SW 1271 (cell line): Measurements from ENCODE around the gene P2RX7.
"Not testable (repeated sequence)": the region's sequence is repeated elsewhere in the genome, so short reads cannot be mapped to it uniquely, and the experiment has no call there.

Experiments used
- DNase-seq, 2 experiments: peaks; one replicate each; lab custom pipeline; 2025; lab: John Stamatoyannopoulos, UW

P2RX7 gene

GRCh38 chr12:121135320-121135719 lies 2.6 kb downstream of the P2RX7 start:
- DNase-seq, result no peak

DNA sequence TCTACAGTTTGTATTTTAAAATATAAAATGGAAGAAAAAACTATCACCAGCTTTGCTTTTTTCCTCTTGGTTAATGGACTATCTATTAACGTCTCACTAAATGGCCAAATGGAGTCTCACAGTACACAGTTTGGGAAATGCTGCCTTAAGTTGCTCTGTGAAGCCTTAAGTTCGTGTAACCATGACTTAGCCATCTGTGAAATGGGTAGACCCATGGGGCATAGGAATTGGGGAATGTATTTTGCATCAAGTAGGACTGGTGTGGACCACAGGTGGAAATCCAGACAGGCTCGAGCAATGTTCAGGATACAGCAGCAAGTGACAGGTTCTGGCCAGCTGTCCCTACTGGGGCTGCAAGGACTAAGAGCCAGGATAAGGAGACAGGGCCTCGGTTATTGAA lies 4.8 kb downstream of the P2RX7 start:
- DNase-seq, result no peak

DNA sequence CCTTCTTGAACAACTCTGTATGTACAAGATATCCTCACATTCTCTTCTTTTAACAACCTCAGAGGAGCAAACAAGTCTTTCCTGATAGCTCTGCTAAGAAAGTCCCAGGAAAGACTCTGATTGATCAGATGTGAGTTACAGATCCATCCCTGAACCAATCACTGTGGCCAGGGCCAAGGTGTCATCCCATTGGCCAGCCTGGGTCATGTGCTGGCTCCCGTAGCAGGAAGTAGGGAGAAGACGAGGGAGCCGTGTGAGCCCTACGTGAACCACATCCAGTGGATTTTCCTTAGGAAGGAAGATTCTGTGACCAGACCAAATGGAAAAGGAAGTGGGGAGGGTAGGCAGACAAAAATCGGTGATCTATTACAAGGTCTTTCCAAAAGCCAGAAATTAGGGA lies 5.6 kb downstream of the P2RX7 start:
- DNase-seq, result no peak

GRCh38 chr12:121139286-121139685 lies 6.6 kb downstream of the P2RX7 start:
- DNase-seq, result no peak

- DNase-seq, result no peak
These were observed 9.7 kb downstream of the P2RX7 start for GRCh38 chr12:121142171-121142950.

DNA sequence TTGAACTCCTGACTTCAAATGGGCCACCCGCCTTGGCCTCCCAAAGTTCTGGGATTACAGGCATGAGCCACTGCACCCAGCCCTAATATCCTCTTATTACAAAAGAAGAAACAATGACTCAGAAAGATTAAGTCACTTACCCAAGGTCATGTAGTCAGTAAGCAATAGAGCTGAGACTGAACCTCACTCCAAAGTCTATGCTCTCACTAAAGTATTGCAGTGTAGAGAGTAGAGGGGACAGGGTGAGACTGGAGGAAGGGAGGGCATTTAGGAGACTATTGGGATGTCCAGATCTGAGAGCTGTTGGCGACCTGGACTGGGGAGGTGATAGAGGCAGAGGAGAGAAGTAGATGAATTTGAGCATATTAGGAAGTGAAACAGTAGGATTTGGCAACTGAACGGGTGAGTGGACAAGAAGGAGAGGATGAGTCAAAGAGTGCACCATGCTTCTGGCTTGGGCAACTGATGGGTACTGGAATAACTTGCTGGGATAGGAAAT lies 11.8 kb downstream of the P2RX7 start:
- DNase-seq, result no peak

- no peak for DNase-seq
These were observed 12.5 kb downstream of the P2RX7 start for GRCh38 chr12:121145221-121145620.

DNA sequence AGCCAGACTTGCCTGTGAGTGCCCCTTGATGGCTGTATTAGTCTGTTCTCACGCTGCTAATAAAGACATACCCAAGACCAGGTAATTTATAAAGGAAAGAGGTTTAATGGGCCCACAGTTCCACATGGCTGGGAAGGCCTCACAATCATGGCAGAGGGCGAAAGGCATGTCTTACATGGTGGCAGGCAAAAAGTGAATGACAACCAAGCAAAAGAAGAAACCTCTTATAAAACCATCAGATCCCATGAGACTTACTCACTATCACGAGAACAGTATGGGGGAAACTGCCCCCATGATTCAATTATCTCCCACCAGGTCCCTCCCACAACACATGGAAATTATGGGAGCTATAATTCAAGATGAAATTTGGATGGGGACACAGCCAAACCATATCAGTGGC lies 16.6 kb downstream of the P2RX7 start:
- not testable (repeated sequence) for DNase-seq

DNA sequence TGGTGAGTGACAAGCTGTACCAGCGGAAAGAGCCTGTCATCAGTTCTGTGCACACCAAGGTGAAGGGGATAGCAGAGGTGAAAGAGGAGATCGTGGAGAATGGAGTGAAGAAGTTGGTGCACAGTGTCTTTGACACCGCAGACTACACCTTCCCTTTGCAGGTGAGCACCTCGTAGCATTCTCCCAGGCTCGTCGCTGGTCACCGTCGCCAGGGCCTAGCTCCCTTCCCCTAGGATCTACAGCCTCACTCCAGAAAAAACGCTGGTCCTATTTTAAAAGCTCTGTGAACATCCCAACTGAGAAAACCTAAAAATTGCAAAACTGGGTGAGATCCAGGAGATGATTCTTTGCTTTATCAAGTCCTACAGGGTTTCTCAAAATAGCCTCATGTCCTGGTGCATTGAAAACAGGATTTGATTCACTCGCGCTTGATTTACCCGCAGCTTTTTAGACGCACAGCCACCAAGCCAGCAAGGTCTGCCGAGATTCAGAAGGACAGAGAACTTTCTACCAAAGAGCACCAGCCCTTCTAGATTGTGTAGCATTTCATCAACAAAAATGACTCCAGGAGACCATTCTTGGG lies 22.2 kb downstream of the P2RX7 start:
- no peak for DNase-seq

DNA sequence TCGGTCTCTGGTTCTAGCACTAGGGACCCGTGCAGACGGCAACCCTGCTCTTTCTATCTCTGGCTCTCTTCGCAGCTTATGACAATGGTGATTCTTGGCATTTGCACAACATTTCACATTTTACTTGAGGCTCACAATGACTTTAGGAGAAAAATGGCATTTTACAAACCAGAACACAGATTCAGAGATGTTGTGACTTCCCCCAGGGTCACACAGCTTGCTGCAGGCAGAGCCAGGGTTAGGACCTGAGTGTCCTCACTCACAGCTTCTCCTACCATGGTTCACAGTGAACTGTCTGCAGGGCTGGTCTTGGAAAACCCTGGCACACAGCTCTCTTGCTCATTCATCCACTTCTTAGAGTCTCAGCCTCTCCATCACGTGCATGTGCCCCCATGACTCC lies 23.7 kb downstream of the P2RX7 start:
- no peak for DNase-seq

DNA sequence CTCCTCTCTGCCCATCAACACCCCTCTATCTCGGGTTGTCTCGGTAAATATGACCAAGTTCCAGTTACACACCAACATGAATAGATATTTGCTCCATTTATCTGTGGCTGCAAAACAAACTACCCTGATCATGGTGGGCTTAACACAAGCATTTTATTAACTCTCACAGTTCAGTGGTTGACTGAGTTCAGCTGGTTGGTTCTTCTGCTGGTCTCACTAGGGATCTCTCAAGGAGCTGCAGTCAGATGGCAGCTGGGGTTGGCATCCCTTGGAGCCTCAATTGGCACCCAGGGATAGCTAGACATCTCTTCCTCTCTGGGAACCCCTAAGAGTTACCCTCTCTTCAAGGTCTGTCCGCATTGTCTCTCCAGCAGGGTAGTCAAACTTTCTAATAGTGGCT lies 25.4 kb downstream of the P2RX7 start:
- no peak for DNase-seq

DNA sequence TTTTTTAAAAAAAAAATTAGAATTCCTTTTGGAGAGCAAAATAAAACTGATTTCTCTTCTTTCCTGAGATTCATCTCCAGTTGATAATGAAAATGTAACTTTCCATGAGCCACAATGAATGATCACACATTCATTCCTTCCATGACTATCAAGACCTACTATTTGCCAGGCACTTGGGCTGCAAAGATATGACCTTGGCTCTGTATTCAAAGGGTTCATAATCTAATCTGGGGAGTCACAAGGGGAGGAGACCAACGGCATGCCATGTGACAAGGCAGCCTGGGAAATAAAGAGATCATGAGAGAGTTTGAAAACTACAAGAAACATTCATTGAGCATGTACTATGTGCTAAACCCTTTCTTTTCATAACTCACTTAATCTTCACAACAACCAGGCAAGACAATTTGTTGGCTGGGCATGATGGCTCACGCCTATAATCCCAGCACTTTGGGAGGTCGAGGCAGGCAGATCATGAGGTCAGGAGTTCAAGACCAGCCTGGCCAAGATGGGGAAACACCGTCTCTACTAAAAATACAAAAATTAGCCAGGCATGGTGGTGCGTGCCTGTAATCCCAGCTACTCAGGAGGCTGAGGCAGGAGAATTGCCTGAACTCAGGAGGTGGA lies 26.2 kb downstream of the P2RX7 start:
- DNase-seq, result not testable (repeated sequence)

GRCh38 chr12:121159467-121160307 lies 27.0 kb downstream of the P2RX7 start:
- DNase-seq, result no peak

DNA sequence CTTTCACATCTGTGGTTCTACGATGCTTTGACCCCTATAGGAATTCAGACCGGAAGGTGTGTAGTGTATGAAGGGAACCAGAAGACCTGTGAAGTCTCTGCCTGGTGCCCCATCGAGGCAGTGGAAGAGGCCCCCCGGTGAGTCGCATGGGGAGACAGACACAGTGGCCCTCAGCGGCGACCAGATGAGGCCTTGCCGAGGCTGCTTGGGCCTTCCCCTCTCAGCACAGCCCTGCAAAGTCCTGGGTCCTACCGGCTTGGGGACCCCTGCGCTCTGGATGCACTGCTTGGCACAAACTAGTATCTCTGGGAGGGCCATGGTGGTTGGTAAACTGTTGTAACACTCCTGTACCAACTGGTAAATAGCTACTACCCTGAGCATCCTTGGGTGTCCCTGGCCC lies 29.7 kb downstream of the P2RX7 start:
- no peak for DNase-seq

- DNase-seq, result no peak
These were observed 30.3 kb downstream of the P2RX7 start for GRCh38 chr12:121162985-121163384.

DNA sequence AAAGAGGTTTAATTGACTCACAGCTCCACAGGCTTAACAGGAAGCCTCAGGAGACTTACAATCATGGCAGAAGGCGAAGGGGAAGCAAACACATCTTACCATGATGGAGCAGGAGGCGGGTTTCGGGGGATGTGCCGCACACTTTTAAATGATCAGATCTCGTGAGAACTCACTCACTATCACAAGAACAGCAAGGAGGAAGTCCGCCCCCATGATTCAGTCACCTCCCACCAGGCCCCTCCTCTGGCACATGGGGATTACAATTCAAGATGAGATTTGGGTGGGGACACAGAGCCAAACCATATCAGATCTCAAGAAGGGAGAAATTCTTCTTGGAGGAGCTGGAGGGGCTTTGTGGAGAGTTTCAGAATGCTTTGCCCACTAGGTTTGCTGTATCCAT lies 32.2 kb downstream of the P2RX7 start:
- not testable (repeated sequence) for DNase-seq

- no peak for DNase-seq
These were observed 32.6 kb downstream of the P2RX7 start for GRCh38 chr12:121165316-121165715.

GRCh38 chr12:121166356-121166755 lies 33.7 kb downstream of the P2RX7 start:
- no peak for DNase-seq

GRCh38 chr12:121167232-121167820 lies 34.6 kb downstream of the P2RX7 start:
- DNase-seq, result no peak

- no peak for DNase-seq
These were observed 35.3 kb downstream of the P2RX7 start for GRCh38 chr12:121167951-121168350.

- no peak for DNase-seq
These were observed 37.5 kb downstream of the P2RX7 start for GRCh38 chr12:121170151-121170550.
